ENCODE results near the gene XPO1.
"Not testable (repeated sequence)": the region's sequence is repeated elsewhere in the genome, so short reads cannot be mapped to it uniquely, and the experiment has no call there.

Gene XPO1

GRCh38 chr2:61468231-61468630 lies 69.9 kb downstream of the XPO1 start:
- Mint-ChIP-seq H3K4me1 (peaks cover 52% of the 10 kb centered on the region), H3K27ac (peak overlapping the region; percentile 68), H3K36me3 (peaks cover 26% of the 10 kb centered on the region), H3K4me3 (peak overlapping the region; percentile 93)
- not testable (repeated sequence) for H3K27me3 Mint-ChIP-seq, DNase-seq, H3K9me3 Mint-ChIP-seq
- CTCF ChIA-PET: interaction anchor here (1.4 kb wide), 1 partner anchor 42 kb away, joined by 4 read pairs; no protein-coding TSS in a partner anchor

GRCh38 chr2:61465045-61465444 lies 73.1 kb downstream of the XPO1 start:
- Mint-ChIP-seq H3K4me1 (peaks cover 42% of the 10 kb centered on the region), H3K27me3 (no peaks in the 10 kb centered on the region), H3K36me3 (peaks cover 20% of the 10 kb centered on the region), H3K4me3 (no peak overlapping the region), H3K9me3 (no peaks in the 10 kb centered on the region), H3K27ac (no peak overlapping the region)
- CTCF ChIA-PET: no interaction called here
- no peak for DNase-seq

- no peaks in the 10 kb centered on the region for H3K27me3 Mint-ChIP-seq
- CTCF ChIA-PET: no interaction called here
- peaks cover 20% of the 10 kb centered on the region for H3K36me3 Mint-ChIP-seq
- H3K27ac Mint-ChIP-seq: no peak overlapping the region
- no peak overlapping the region for H3K4me3 Mint-ChIP-seq
- DNase-seq: no peak
- H3K4me1 Mint-ChIP-seq: peaks cover 41% of the 10 kb centered on the region
- H3K9me3 Mint-ChIP-seq: no peaks in the 10 kb centered on the region
Measured at GRCh38 chr2:61463769-61464475, 74.2 kb downstream of the XPO1 start.

- no peaks in the 10 kb centered on the region for H3K27me3 Mint-ChIP-seq
- CTCF ChIA-PET: no interaction called here
- no peak for DNase-seq
- no peak overlapping the region for H3K27ac Mint-ChIP-seq
- no peaks in the 10 kb centered on the region for H3K9me3 Mint-ChIP-seq
- H3K36me3 Mint-ChIP-seq: peaks cover 8% of the 10 kb centered on the region
- peaks cover 42% of the 10 kb centered on the region for H3K4me1 Mint-ChIP-seq
- H3K4me3 Mint-ChIP-seq: no peak overlapping the region
Measured at GRCh38 chr2:61461404-61461803, 76.8 kb downstream of the XPO1 start.

- no peak for DNase-seq
- Mint-ChIP-seq H3K4me3 (no peak overlapping the region), H3K36me3 (peaks cover 14% of the 10 kb centered on the region), H3K27ac (no peak overlapping the region), H3K9me3 (no peaks in the 10 kb centered on the region), H3K4me1 (peaks cover 47% of the 10 kb centered on the region), H3K27me3 (no peaks in the 10 kb centered on the region)
- CTCF ChIA-PET: no interaction called here
Measured at GRCh38 chr2:61460163-61460562, 78.0 kb downstream of the XPO1 start.

- CTCF ChIA-PET: no interaction called here
- Mint-ChIP-seq H3K36me3 (peaks cover 14% of the 10 kb centered on the region), H3K9me3 (no peaks in the 10 kb centered on the region), H3K4me3 (no peak overlapping the region), H3K27me3 (no peaks in the 10 kb centered on the region), H3K27ac (no peak overlapping the region), H3K4me1 (peaks cover 42% of the 10 kb centered on the region)
- DNase-seq: no peak
Measured at GRCh38 chr2:61456746-61457420, 81.3 kb downstream of the XPO1 start.

GRCh38 chr2:61456070-61456745 lies 81.9 kb downstream of the XPO1 start:
- no peaks in the 10 kb centered on the region for H3K9me3 Mint-ChIP-seq
- no peak overlapping the region for H3K27ac Mint-ChIP-seq
- H3K4me1 Mint-ChIP-seq: peaks cover 42% of the 10 kb centered on the region
- CTCF ChIA-PET: no interaction called here
- no peak overlapping the region for H3K4me3 Mint-ChIP-seq
- H3K27me3 Mint-ChIP-seq: no peaks in the 10 kb centered on the region
- H3K36me3 Mint-ChIP-seq: peaks cover 16% of the 10 kb centered on the region
- no peak for DNase-seq

- H3K36me3 Mint-ChIP-seq: peaks cover 17% of the 10 kb centered on the region
- not testable (repeated sequence) for H3K4me3 Mint-ChIP-seq, H3K9me3 Mint-ChIP-seq, H3K27me3 Mint-ChIP-seq, H3K27ac Mint-ChIP-seq, DNase-seq
- peaks cover 39% of the 10 kb centered on the region for H3K4me1 Mint-ChIP-seq
- CTCF ChIA-PET: interaction anchor here (1.7 kb wide), 1 partner anchor 29 kb away, joined by 4 read pairs; no protein-coding TSS in a partner anchor
Measured at GRCh38 chr2:61454972-61455371, 83.2 kb downstream of the XPO1 start.

- peaks cover 2% of the 10 kb centered on the region for H3K9me3 Mint-ChIP-seq
- peaks cover 18% of the 10 kb centered on the region for H3K36me3 Mint-ChIP-seq
- H3K27me3 Mint-ChIP-seq: no peaks in the 10 kb centered on the region
- CTCF ChIA-PET: interaction anchor here (1.7 kb wide), 1 partner anchor 28 kb away, joined by 4 read pairs; no protein-coding TSS in a partner anchor
- no peak overlapping the region for H3K4me3 Mint-ChIP-seq
- DNase-seq: no peak
- H3K4me1 Mint-ChIP-seq: peaks cover 39% of the 10 kb centered on the region
- no peak overlapping the region for H3K27ac Mint-ChIP-seq
Measured at GRCh38 chr2:61454383-61454782, 83.8 kb downstream of the XPO1 start.

- Mint-ChIP-seq H3K36me3 (peaks cover 18% of the 10 kb centered on the region), H3K27ac (no peak overlapping the region), H3K4me3 (no peak overlapping the region), H3K9me3 (peaks cover 2% of the 10 kb centered on the region), H3K4me1 (peaks cover 20% of the 10 kb centered on the region), H3K27me3 (no peaks in the 10 kb centered on the region)
- CTCF ChIA-PET: no interaction called here
- no peak for DNase-seq
Measured at GRCh38 chr2:61452392-61452791, 85.8 kb downstream of the XPO1 start.

GRCh38 chr2:61451178-61451577 lies 87.0 kb downstream of the XPO1 start:
- no peak overlapping the region for H3K27ac Mint-ChIP-seq
- peaks cover 2% of the 10 kb centered on the region for H3K9me3 Mint-ChIP-seq
- H3K36me3 Mint-ChIP-seq: peaks cover 19% of the 10 kb centered on the region
- no peak overlapping the region for H3K4me3 Mint-ChIP-seq
- CTCF ChIA-PET: no interaction called here
- H3K4me1 Mint-ChIP-seq: peaks cover 17% of the 10 kb centered on the region
- H3K27me3 Mint-ChIP-seq: no peaks in the 10 kb centered on the region
- no peak for DNase-seq

GRCh38 chr2:61450144-61450543 lies 88.0 kb downstream of the XPO1 start:
- no peak overlapping the region for H3K4me3 Mint-ChIP-seq
- peaks cover 14% of the 10 kb centered on the region for H3K36me3 Mint-ChIP-seq
- CTCF ChIA-PET: interaction anchor here (0.8 kb wide), 1 partner anchor 24 kb away, joined by 3 read pairs; no protein-coding TSS in a partner anchor
- DNase-seq: no peak
- peaks cover 2% of the 10 kb centered on the region for H3K9me3 Mint-ChIP-seq
- H3K4me1 Mint-ChIP-seq: peaks cover 11% of the 10 kb centered on the region
- H3K27me3 Mint-ChIP-seq: no peaks in the 10 kb centered on the region
- no peak overlapping the region for H3K27ac Mint-ChIP-seq

GRCh38 chr2:61448229-61448628 lies 89.9 kb downstream of the XPO1 start:
- peaks cover 12% of the 10 kb centered on the region for H3K4me1 Mint-ChIP-seq
- H3K27ac Mint-ChIP-seq: no peak overlapping the region
- CTCF ChIA-PET: no interaction called here
- peaks cover 25% of the 10 kb centered on the region for H3K36me3 Mint-ChIP-seq
- H3K27me3 Mint-ChIP-seq: no peaks in the 10 kb centered on the region
- H3K4me3 Mint-ChIP-seq: no peak overlapping the region
- DNase-seq: no peak
- H3K9me3 Mint-ChIP-seq: peaks cover 2% of the 10 kb centered on the region

- H3K4me3 Mint-ChIP-seq, CTCF ChIA-PET, DNase-seq, H3K27me3 Mint-ChIP-seq, H3K9me3 Mint-ChIP-seq, H3K27ac Mint-ChIP-seq: not testable (repeated sequence)
- peaks cover 27% of the 10 kb centered on the region for H3K36me3 Mint-ChIP-seq
- H3K4me1 Mint-ChIP-seq: peaks cover 18% of the 10 kb centered on the region
Measured at GRCh38 chr2:61446971-61447370, 91.2 kb downstream of the XPO1 start.
